Cerebellar nuclear complex (tissue), 1 donor: ENCODE results near the gene ASGR1.
"Not testable (repeated sequence)": the region's sequence is repeated elsewhere in the genome, so short reads cannot be mapped to it uniquely, and the experiment has no call there.

Experiments used
- DNase-seq, 2 experiments: peaks; one replicate each; lab custom pipeline; 2025; lab: John Stamatoyannopoulos, UW

Gene ASGR1

GRCh38 chr17:7166873-7167272 lies 12.3 kb downstream of the ASGR1 start:
- DNase-seq: no peak

- DNase-seq: not testable (repeated sequence)
Observed at GRCh38 chr17:7159571-7159970, 19.6 kb downstream of the ASGR1 start.

DNA sequence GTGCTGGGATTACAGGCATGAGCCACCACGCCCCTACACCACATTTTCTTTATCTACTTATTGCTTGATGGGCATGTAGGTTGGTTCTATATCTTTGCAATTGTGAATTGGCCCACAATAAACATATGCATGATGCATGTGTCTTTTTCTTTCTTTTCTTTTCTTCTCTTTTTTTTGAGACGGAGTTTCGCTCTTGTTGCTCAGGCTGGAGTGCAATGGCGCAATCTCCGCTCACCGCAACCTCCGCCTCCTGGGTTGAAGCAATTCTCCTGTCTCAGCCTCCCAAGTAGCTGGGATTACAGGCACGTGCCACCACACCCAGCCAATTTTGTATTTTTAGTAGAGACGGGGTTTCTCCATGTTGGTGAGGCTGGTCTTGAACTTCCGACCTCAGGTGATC lies 20.7 kb downstream of the ASGR1 start:
- not testable (repeated sequence) for DNase-seq

DNA sequence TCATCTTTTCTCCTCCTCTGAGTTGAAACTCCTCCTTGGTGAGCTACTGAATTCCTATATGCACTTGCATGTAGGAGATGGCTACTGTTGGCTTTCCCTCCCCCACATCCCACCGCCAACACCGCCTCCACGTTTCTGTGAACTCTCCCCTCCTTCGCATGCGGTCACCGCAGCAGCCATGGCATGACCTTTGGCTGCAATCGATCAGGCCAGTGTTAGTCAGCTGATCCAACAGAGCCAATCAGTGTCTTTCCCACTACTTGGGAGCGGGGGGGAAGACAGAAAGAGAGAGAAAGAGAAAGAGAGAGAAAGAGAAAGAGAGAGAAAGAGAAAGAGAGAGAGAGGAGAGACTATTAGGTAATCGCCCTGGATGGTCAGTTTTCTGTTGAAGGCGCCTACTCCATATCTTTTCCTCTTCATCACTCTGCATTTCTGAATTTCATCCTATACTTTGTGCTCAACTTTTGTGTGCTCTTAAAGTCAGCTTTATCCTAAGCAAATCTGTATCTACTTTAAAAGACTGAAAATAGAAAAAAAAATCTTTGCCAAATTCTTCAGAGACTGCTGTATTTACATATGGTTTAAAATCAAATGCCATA lies 22.7 kb downstream of the ASGR1 start:
- no peak for DNase-seq

DNA sequence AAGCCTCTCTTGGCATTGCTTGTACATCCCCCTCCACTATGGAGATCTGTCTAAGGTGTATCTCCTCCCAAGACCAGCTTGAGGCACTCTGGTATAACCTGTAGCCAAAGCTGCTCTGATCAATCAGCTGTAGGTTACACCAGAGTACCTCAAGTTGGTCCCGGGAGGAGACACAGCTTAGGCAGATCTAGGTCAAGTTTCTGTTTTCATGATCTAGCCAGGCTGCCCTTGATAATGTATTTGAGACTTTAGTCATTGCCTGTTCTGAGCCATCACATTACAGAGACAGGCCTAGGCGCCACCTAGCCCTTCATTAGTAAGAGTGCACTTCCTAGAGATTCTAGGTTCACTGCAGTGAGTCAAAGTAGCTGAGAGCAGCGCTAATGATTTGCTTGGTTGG lies 31.4 kb downstream of the ASGR1 start:
- no peak for DNase-seq

DNA sequence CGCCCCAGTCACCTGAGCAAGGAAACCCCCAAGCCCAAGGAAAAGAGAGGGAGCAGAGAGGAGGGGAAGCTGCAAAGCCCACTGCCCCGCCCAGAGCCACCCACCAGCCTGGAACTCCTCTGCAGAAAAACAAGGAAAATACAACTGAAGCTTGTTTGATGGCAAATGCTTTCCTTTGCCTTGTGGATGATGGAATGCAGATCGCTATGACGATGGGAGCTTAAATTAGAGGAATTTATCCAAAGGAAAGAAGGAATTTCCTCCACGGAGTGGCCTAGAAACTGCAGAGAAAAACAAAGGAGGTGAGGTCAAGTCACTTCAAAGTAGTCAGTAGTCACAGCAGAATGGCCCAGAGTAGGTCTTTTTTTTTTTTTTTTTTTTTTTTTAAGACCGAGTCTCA lies 33.1 kb downstream of the ASGR1 start:
- DNase-seq: no peak

- no peak for DNase-seq
Observed at GRCh38 chr17:7144213-7144612, 35.0 kb downstream of the ASGR1 start.

- no peak for DNase-seq
Observed at GRCh38 chr17:7141824-7142223, 37.3 kb downstream of the ASGR1 start.

DNA sequence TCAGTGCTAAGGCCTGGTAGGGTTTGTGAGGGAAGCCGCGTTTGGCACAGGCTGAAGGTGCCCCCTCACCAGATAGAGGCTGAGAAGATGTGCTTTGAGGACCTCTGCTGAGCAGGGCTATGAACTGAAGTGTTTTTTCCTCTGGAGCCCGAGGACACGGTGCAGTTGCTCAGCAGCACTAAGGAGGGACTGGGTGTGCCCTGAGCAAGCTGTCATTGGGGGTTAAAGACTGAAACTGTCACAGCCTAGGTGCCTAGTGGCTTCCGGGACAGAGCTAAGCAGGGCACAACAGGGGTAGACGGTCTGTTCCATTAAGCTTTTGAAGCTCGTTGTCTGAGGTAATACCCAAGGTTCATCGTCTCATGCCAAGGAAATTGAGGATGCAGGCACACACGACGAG lies 39.8 kb downstream of the ASGR1 start:
- no peak for DNase-seq

GRCh38 chr17:7138800-7139381 lies 40.3 kb downstream of the ASGR1 start:
- no peak for DNase-seq

DNA sequence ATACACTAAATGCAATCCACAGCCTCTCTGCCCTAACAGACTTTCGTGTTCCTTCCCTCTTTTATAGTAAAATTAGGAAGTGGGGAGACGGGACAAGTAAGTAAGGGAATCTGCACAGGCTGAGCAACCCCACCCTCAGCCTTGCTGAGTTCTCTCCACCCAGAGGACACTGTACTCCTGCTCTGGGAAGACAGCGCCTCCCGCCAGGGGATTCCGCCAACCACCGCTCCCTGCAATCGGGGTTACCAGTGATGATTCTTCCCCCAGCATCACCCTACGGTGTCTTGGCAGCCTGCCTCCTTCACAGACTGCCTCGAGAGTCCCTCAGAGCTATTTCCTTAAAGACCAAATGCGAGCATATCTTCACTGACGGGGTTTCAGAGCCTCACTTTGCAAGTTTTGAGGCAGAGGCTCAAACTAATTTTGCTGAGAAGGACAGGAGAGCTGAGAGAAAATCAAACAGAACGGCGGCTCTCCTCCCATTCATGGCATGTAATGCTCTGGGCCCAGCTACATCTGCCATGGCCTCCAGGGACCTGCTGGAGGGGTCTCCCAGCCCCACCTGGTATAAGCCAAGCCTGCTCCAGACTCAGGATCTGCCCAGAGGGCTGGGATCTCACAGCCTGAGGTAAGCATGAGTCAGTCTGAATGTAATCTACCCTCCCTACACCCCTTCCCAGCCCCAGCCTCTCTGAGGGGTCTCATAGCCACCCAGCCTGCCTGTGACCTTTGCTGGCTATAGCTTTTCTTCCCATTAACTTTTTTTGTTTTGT lies 41.8 kb downstream of the ASGR1 start:
- no peak for DNase-seq

DNA sequence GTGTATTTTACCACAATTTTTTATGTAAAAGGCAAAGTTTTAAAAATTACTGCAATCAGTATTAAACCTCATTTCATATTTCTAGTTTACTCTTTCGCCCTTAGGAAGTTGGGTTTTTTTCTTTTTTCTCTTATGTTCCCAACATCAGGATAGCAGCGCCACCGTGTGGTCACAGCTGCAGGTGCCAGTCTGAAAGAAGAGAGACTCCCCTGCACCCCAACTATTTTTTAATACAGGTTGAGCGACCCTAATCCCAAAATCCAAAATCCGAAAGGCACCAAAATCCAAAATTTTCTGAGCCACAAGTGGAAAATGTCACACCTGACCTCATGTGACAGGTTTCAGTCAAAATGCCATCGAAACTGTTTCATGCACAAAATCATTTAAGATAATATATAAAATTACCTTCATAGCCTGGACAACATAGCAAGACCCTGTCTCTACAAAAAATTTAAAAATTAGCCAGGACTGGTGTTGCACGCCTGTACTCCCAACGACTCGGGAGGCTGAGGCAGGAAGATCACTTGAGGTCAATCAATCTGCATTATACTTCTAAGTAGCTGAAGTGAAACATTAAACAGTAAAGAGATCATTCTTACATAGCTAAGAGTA lies 42.8 kb downstream of the ASGR1 start:
- DNase-seq: peak in 1 of 2 experiments; percentile 15

DNA sequence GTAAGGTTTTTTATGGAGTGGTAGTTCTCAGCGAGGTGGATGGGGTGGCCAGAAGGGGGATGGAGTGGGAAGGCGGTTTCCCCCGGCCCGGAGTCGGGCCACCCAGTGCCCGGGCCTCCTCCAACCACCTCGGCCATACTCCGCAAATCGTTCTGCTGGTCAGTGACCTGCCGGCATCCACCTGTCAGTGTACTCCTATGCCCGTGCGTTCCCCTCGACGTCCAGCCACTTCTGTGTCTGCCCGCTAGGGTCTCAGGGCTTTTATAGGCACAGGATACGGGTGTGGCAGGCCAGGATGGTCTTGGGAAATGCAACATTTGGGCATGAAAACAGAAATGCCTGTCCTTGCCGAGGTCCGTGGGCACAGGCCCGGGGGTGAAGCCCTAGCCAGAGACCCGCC lies 45.3 kb downstream of the ASGR1 start:
- no peak for DNase-seq

GRCh38 chr17:7133424-7133823 lies 45.7 kb downstream of the ASGR1 start:
- DNase-seq: no peak

GRCh38 chr17:7132511-7133094 lies 46.6 kb downstream of the ASGR1 start:
- DNase-seq: no peak

GRCh38 chr17:7131423-7131791 lies 47.8 kb downstream of the ASGR1 start:
- DNase-seq: no peak

GRCh38 chr17:7130621-7131422 lies 48.3 kb downstream of the ASGR1 start:
- no peak for DNase-seq

DNA sequence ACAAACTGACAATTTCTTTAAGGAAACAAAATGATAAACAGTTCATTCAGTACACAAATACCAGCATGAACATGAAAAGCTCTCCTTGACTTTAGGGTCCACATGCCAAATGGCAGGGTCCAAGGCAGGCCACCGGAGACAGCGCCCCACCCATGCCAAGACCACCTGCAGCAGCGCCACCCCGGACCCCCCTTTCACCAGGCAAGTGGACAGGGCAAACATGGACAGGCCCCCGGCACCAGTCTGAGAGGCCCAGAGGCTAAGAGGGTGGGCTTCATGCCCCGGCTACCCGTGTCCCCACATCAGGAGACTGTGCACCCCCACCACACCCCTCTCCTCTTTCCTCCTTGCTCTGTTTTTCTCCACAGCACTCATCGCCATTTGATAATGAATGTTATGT lies 49.9 kb downstream of the ASGR1 start:
- DNase-seq: no peak

DNA sequence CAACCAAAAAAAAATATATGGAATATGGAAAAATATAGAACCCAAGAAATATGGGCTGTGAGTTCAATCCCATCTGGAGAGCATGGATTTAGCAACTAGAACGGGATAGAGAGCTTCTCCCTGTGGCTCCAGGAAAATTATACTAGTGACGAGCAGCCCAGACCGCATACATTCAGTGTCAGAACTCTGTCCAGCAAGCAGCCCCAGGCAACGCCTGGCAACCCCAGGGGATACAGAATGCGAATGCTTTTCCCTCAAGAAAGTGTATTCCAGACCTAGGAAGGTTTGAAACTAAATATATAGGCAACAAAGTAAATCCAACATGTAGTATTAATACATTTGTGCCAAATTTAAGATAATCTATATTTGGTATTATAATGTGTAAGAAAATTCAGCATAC lies 51.0 kb downstream of the ASGR1 start:
- DNase-seq: no peak

- DNase-seq: not testable (repeated sequence)
Observed at GRCh38 chr17:7127501-7127900, 51.7 kb downstream of the ASGR1 start.

GRCh38 chr17:7126386-7126785 lies 52.8 kb downstream of the ASGR1 start:
- DNase-seq: not testable (repeated sequence)

GRCh38 chr17:7124923-7125322 lies 54.2 kb downstream of the ASGR1 start:
- no peak for DNase-seq
